HCT116 (cell line): ENCODE data around the gene LRRC2. TPM values are rescaled to one million over a fixed set of nuclear protein-coding genes. Genes with fewer than 3 reads are reported as not detected.

Source experiments
- ATAC-seq: fragments of 200-7000 bp; cut with Tn5 transposase; 2 replicates; pipeline ENCODE4 v1.9.1; 2020; ENCODE audit warnings: mild to moderate bottlenecking, moderate library complexity
- BruUV-seq: library from RNA; stranded (reverse); fragments of 400-500 nt; replicated peaks from 2 replicates; lab custom pipeline; 2021; lab: Mats Ljungman, UMichigan
- CTCF ChIA-PET: fragments of 300-600 bp; sonication (Branson Sonifier 250); formaldehyde crosslinking; loops from one replicate; lab custom pipeline; 2021; ENCODE audit warnings: antibody characterized with exemption; lab: Charles Lee
- POLR2A ChIA-PET: fragments of 300-600, 350-600 bp; sonication (Branson Sonifier 250); formaldehyde crosslinking; loops from one replicate; lab custom pipeline; 2021; ENCODE audit warnings: antibody characterized with exemption; lab: Charles Lee
- RAD21 ChIA-PET, 2 experiments: fragments of 300-600 bp; sonication (Branson Sonifier 250); formaldehyde crosslinking; loops; one replicate each; lab custom pipeline; 2023; ENCODE audit warnings: low total read pairs in 2 of 2; ENCODE audit not compliant: uncharacterized antibody in 2 of 2, unreplicated experiment in 2 of 2, low non-redundant PET in 1 of 2; lab: Charles Lee
- DNase-seq: peaks from one replicate; pipeline ENCODE4 v3.0.0-alpha.2; 2010; ENCODE audit warnings: low read depth, low spot score
- H2AFZ ChIP-seq: fragments of 200-600 bp; shearing (Covaris generic), sonication (generic); 2 replicates; pipeline ENCODE4 v1.6.1; 2017; ENCODE audit warnings: low read depth, mixed run types, mixed read lengths, antibody characterized with exemption, low read length; ENCODE audit not compliant: poor library complexity, severe bottlenecking
- H3K27ac ChIP-seq: 2 replicates; pipeline ENCODE4 v1.5.1; 2012; ENCODE audit warnings: low read depth, low read length
- H3K27me3 ChIP-seq: fragments of 200-600 bp; sonication (generic); 2 replicates; pipeline ENCODE4 v1.6.1; 2016; ENCODE audit warnings: mixed run types, low read length, mixed read lengths; ENCODE audit not compliant: insufficient read depth
- H3K36me3 ChIP-seq, 2 experiments: fragments of 200-500 bp in 1 of 2; fragments of 200-600 bp in 1 of 2; sonication (Bioruptor generic) in 1 of 2; sonication (generic) in 1 of 2; 2 replicates each; pipeline versions ENCODE4 v1.5.1 to v1.6.1; 2014 to 2016; ENCODE audit warnings: low read length in 2 of 2, inconsistent platforms in 1 of 2, mixed read lengths in 1 of 2, mixed run types in 1 of 2; ENCODE audit not compliant: insufficient read depth in 2 of 2, control insufficient read depth in 1 of 2
- H3K4me1 ChIP-seq, 2 experiments: fragments of 200-600 bp in 1 of 2; sonication (generic) in 1 of 2; 2 replicates each; pipeline versions ENCODE4 v1.5.1 to v1.6.1; 2012 to 2017; ENCODE audit warnings: low read length in 2 of 2, inconsistent platforms in 1 of 2, mild to moderate bottlenecking in 1 of 2, mixed read lengths in 1 of 2, mixed run types in 1 of 2, moderate library complexity in 1 of 2; ENCODE audit not compliant: insufficient read depth in 2 of 2, control insufficient read depth in 1 of 2
- H3K4me2 ChIP-seq: fragments of 200-600 bp; sonication (generic); 2 replicates; pipeline ENCODE4 v1.6.1; 2017; ENCODE audit warnings: mixed run types, low read length, mixed read lengths
- H3K4me3 ChIP-seq, 2 experiments: fragments of 200-600 bp in 1 of 2; sonication (generic) in 1 of 2; replicated peaks in 1 of 2; 2 replicates each; pipeline ENCODE4 v1.5.1; 2011 to 2016; ENCODE audit warnings: low read length in 2 of 2, control low read depth in 1 of 2, low read depth in 1 of 2, mild to moderate bottlenecking in 1 of 2, mixed read lengths in 1 of 2, mixed run types in 1 of 2
- H3K79me2 ChIP-seq: fragments of 200-600 bp; sonication (generic); 2 replicates; pipeline ENCODE4 v1.6.1; 2017; ENCODE audit warnings: mild to moderate bottlenecking, mixed run types, low read length, moderate library complexity, mixed read lengths; ENCODE audit not compliant: insufficient read depth
- H3K9ac ChIP-seq: fragments of 200-600 bp; sonication (generic); 2 replicates; pipeline ENCODE4 v1.6.1; 2016; ENCODE audit warnings: low read length, mixed read lengths
- H3K9me2 ChIP-seq: fragments of 200-600 bp; sonication (generic), shearing (Covaris generic); 2 replicates; pipeline ENCODE4 v1.6.1; 2017; ENCODE audit warnings: mixed run types, mild to moderate bottlenecking, moderate library complexity; ENCODE audit not compliant: insufficient read depth
- H3K9me3 ChIP-seq, 2 experiments: fragments of 200-500 bp in 1 of 2; fragments of 200-600 bp in 1 of 2; sonication (Bioruptor generic) in 1 of 2; sonication (generic) in 1 of 2; 2 replicates each; pipeline ENCODE4 v1.6.1; 2014 to 2017; ENCODE audit warnings: low read length in 2 of 2, mixed read lengths in 2 of 2, inconsistent platforms in 1 of 2, low read depth in 1 of 2, mild to moderate bottlenecking in 1 of 2, mixed run types in 1 of 2, moderate library complexity in 1 of 2; ENCODE audit not compliant: control insufficient read depth in 1 of 2, insufficient read depth in 1 of 2
- H4K20me1 ChIP-seq: fragments of 200-600 bp; sonication (generic), shearing (Covaris generic); 2 replicates; pipeline ENCODE4 v1.6.1; 2017; ENCODE audit warnings: mixed run types, mild to moderate bottlenecking, moderate library complexity; ENCODE audit not compliant: insufficient read depth
- CEBPB ChIP-seq: IDR thresholded peaks from 2 replicates; pipeline ENCODE4 v1.6.1; 2012; ENCODE audit warnings: low read depth
- CTCF ChIP-seq, 3 experiments: fragments of 200-600 bp in 1 of 3; sonication (generic) in 1 of 3; IDR thresholded peaks in 2 of 3; conservative IDR thresholded peaks in 1 of 3; 2 replicates each; pipeline ENCODE4 v1.5.1; 2012 to 2017; ENCODE audit warnings: low read depth in 2 of 3, low read length in 2 of 3, antibody characterized with exemption in 1 of 3, borderline replicate concordance in 1 of 3, control low read depth in 1 of 3, mild to moderate bottlenecking in 1 of 3, mixed read lengths in 1 of 3, mixed run types in 1 of 3, moderate library complexity in 1 of 3; ENCODE audit not compliant: insufficient read depth in 1 of 3
- EZH2phosphoT487 ChIP-seq: fragments of 200-600 bp; IDR thresholded peaks from 2 replicates; pipeline ENCODE4 v1.6.1; 2018; ENCODE audit warnings: antibody characterized with exemption, borderline replicate concordance
- SP1 ChIP-seq: IDR thresholded peaks from 2 replicates; pipeline ENCODE4 v1.6.1; 2012; ENCODE audit warnings: low read depth
- YY1 ChIP-seq: IDR thresholded peaks from 2 replicates; pipeline ENCODE4 v1.6.1; 2011; ENCODE audit warnings: low read length, low read depth, moderate library complexity, mild to moderate bottlenecking; ENCODE audit not compliant: insufficient replicate concordance; ENCODE audit errors: extremely low read depth
- intact Hi-C: fragments of 100-400 bp; cut with micrococcal nuclease; formaldehyde crosslinking; loops from 2 replicates; pipeline ENCODE4 v1.10.0; 2022
- total RNA-seq: library from RNA; stranded (reverse); gene quantifications from one replicate; pipeline ENCODE4 v1.2.1, GENCODE V29; 2021; ENCODE audit not compliant: unreplicated experiment

LRRC2 gene
- total RNA-seq, 1 experiment from 2014 or later: not detected

- intact Hi-C loops: loop anchor here (5.0 kb wide), 1 partner anchor 412 kb away; no protein-coding TSS in a partner anchor
- H3K4me2 ChIP-seq: no peak overlapping the region
Observed at GRCh38 chr3:46485779-46486175, 80.3 kb downstream of the LRRC2 start.

More at GRCh38 chr3:46485779-46486175, 80.3 kb downstream of the LRRC2 start:
- ChIA-PET RAD21 (no interaction called here), CTCF (no interaction called here), POLR2A (no interaction called here)
- Histone ChIP-seq H3K9ac (no peak overlapping the region), H3K27ac (no peak overlapping the region), H3K36me3 (no peaks in the 10 kb centered on the region), H3K9me2 (no peaks in the 10 kb centered on the region), H3K4me3 (no peak overlapping the region), H3K4me1 (peaks cover 0 to 10% of the 10 kb centered on the region in 2 experiments; a peak in 1 of 4 replicates), H3K79me2 (no peaks in the 10 kb centered on the region), H2AFZ (no peak overlapping the region), H3K27me3 (peaks cover 2% of the 10 kb centered on the region; the same call in 1 of the 2 replicates), H4K20me1 (no peaks in the 10 kb centered on the region), H3K9me3 (no peaks in the 10 kb centered on the region)
- BruUV-seq: no TSS peak
- no peak for ATAC-seq
- no peak for DNase-seq
- no peak for TF ChIP-seq CEBPB
- no peak for TF ChIP-seq YY1
- no peak for TF ChIP-seq CTCF (IDR thresholded peaks at IDR 0.05 in 2 of 3, conservative IDR thresholded peaks at IDR 0.05 in 1 of 3; ENCODE audit: borderline replicate concordance in 1 of 3, insufficient read depth in 1 of 3, low read depth in 2 of 3, low read length in 2 of 3)
- no peak for TF ChIP-seq EZH2phosphoT487
- no peak for TF ChIP-seq SP1
